ENCODE data around the gene HERC3.

The HERC3 gene

DNA sequence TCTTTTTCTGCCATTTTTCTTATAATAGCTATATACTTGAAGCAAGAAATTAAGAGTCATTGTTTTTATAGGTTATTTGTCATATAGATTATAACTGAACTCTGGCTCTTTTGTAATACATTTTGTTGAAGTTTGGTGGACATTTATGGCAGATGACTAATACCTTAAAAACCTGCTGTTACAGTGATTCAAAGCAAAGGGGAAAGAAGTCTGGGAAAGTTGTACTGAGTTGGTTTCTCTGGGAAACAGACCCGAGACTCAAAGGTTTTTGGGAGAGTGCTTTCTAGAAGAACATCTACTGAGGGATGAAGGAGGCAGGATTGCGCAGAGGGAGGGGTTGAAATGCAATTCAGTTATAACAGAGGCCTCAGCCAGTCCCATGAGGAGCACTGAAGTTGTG, 69.5 kb downstream of the HERC3 start:
- DNase-seq: no peak

DNA sequence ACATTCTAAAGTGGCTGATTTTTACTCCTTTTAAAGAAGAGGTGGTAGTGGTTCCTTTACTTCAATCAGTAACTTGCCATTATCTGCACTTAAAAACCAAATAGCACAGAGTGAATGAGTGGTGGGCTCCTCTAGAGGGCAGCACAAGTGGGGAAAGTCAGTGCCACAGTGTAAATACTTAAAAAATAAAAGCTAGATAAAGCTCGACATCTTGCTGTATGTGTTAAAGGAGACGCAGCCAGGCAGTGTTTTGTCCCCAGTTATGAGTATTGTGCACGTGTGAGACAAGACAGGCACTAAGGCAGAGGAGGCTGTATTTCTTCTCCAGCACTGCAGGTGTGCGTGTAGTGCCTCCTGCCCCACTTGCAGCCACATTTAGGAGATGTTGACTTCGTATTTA, 80.7 kb downstream of the HERC3 start:
- DNase-seq: no peak

DNA sequence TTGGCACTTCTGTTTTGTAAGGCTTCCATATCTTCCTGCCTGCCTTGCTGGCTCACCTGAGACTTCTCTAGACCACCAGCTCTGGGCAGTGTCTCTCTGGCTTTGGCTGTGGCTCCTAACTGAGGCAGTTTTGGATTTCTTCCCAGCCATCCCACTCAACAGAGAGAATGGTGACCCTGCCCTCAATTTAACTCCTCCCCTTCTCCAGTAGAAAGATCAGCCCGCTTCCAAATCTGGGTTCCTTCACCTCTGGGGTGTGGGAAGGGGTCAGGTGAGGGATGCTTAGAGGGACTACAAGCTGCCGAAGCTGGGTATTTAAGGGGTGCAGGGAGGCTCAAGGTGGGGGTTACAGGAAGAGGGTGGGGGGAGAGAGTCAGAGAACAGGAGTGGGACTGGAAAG, 81.6 kb downstream of the HERC3 start:
- DNase-seq: no peak

DNA sequence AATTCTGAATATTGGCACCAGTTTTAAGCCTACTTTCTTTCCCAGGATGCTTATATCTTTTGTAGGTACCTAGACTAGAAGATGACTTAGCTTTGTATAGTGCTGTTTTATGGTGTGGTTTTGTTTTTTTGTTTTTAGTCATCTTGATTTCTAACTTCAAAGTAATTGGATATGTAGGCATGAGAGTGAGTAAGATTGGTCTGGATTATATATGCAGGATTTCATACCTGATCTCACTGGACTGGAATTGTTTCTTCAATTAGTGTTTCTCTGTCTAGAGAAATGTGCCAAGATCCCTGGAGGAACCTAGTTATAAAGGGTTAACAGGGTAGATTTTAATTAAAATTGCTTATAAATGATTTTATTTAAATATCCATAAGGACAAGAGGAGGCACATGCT, 82.3 kb downstream of the HERC3 start:
- no peak for DNase-seq

DNA sequence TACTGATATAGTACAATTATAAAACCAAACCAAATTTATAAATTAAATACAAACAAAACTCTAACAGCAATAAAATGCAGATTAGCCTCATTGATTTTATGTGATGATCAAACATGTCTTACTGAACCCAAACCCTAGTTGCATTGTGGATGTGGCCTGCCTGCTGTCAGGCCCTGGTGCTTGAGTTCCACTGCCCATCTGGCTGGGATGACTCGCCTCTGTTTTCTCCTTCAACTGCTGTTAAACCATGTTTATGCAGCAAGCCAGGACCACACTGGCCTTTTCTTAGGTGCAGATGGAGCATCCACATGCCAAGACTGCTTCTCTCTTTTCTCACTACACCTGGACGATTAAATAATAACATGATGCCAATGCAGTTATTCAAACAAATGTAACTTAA, 82.7 kb downstream of the HERC3 start:
- no peak for DNase-seq

DNA sequence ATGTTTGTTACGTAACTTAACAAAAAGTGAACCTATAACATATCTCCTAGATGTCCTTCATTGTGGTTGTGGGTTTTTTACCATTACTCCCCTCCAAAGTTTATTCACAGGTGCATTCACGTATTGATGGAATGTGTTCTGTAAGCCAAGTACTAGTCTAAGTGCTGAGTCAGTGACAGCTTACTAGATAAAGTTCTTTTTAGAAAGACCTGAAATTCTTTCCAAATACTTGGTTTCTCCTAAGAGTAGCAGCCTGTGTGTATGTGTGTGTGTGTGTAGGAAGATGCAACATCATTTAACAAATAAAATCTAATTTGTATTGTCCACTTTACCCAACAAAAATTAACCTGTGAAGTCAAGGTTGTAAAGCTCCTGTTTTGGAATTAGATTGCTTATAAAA, 83.3 kb downstream of the HERC3 start:
- no peak for DNase-seq

DNA sequence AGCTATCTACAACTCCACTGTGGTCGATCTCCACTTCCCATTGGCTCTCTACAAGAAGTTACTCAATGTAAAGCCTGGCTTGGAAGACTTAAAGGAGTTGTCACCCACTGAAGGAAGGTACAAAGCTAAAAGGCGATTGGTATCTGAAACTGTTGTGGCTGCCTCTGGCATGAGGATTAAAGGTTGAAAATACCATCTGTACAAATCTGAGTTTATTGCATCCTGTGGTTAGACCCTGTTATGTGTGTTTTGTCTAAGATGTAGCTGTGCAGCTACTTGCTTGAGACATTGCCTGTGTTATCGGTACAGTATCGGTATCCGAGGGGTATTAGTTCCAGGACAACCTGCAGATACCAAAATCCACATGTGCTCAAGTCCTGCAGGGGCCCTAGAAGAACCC, 88.9 kb downstream of the HERC3 start:
- no peak for DNase-seq

DNA sequence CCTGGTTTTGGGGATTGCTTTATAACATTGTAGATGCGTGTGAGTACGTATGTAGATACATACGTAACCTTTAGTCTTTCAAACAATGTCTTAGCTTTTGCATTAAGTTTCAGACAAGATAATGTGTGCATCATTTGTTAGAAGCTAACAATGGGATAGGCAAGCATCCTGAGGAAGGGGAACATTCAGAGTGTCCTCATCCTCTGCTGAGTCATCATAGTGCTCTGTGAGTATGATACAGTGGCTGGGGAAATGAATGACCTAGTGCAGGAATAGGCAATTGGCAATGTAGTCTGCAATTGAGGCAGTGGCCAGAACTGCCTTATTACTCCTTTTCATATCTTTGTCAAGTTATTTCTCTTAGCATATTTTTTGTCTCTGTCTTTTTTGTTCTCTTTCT, 98.1 kb downstream of the HERC3 start:
- no peak for DNase-seq

DNA sequence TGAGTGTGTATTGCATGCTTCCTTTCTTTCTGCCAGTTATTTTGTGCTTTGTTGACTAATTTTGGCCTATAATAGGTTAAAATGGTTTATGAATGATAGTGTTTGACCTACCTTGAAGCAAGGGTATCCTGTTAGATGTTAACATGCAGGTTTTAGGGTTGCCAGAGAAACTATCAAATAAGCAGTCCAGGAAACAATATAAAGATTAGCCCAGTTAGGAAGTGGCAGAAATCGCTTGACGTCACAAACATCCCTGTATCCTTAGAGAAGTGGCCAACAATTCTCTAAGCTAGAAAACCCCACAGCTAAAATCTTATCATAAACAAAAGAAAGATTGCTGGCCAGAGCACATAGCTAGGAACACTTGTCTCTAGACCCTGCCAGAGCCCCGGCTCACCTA, 101.5 kb downstream of the HERC3 start:
- DNase-seq: no peak

DNA sequence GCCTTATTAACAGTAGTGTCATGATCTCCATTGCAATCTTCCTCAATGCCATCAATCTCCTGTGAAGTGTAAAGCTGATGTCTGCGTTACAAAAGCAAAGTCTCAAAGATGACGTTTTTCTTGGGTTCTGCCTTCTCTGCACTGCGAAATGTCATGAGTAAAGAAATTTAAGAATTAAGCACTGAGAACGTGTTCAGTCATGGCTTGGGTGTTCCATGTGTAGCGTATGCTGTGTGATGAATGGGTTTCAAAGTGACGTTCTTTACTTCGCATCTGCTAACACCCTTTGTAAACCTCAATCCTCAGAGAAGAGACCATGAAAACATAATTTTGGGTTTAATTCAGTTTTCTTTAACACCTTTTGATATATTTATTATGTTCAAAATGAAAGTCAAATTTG, 104.3 kb downstream of the HERC3 start:
- DNase-seq: no peak

DNA sequence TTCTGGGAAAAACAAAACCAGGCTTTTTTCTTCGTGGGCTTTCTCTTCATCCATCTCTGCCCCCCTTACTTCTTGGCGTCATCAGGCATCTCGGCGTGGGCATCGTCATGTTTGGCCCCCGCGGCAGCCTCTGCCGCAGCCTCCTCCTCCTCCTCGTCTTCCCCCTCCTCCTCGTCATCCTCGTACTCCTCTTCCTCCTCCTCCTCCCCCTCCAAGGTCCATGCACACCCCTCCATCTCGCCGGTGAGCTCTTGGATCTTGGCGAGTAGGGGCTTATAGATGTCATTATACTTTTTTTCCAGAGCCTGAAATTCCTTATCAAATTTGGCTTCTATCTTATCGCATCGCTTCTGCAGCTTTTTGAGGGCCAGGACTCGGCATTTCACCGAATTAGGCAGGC, 104.9 kb downstream of the HERC3 start:
- no peak for DNase-seq

DNA sequence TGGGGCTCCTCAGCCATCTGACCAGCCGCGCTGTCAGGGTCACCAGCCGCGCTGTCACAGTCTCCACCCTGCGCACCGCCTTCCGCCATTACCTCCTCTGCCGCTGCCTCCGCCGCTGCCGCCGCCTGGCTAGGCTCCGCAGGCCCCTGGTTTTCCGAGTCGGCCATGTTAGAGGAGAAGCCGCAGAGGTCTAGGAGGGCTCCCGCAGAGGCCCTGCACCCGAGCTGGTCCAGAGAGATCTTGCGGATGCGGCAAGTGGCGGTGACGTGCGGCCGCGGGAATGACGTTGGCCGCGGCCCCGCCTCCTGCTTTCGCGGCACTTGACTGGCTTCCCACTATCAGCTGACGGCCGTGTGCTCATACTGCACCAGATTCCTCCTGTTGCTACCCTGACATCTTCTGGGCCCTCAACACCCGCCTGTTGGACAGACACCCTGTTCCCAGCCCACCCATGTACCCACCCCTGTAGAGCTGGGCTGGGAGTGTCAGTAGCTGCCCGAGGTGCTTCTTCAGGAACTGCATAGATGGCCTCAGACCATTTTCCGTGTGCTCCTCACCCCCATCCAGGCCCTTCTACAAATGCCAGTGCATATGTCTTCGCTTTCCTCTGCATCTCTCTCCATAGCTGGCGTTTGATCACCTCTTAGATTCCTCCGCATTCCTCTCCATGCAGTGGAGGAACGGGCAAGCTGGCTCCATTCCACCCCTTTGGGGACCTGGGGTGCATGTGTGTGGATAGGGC, 105.5 kb downstream of the HERC3 start, which contains the start of gene NAP1L5:
Gene NAP1L5 (minus strand): TSS at position 242 of the 742 bp plus-strand sequence. CDS start 75 bp downstream, at position 167.
- peak; percentile 74 for DNase-seq

DNA sequence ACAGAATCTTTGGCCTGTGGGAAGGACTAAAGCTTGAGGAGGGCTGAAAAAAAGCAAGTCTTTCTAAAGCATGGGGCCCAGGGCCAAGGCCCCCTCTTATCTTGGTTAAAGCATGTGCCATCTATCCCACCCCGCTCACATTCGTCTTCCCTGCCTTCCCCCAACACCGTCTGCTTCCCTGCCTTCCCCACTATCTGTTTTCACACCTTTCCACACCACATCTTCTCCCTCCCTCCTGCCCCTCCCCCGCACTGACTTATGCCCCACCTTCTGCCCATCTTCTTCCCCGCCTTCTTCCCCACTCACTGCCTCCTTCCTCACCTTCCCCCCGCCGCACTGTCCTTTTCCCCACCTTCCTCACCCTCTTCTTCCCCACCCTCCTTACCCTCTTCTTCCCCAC, 106.2 kb downstream of the HERC3 start:
- DNase-seq: no peak

DNA sequence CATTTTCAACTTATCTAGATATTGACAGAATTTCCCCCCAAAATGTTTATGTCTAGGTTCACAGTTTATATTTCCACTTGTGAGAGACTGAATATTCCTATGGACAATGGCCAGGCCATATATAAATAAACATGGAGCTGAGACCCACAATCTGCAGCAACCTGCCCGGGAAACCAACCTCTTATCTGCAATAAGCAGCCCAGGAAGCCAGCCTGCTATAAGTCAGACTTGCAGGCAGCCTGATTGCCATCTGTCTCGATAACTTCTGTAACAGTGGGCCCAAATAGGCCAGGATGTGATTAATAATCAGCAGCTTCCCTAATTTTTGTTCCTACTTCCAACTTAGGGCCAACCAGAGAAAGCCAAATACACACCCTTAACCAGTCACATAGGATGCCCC, 110.5 kb downstream of the HERC3 start:
- no peak for DNase-seq

DNA sequence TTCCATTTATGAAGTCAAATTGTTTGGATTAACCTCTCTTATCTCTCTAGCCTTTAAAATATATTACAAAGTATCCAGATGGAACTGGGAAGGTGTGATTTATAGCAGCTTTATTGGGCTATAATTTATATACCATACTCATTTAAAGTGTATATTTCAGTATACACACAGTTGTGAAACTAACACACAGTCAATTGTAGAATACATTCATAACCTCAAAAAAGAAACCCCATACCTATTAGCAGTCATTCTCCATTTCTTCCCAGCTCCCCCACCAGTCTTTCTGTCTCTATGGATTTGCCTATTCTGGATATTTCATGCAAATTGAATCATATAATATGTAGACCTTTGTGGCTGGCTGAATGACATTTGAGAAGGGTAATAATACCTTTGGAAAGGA, 112.9 kb downstream of the HERC3 start:
- no peak for DNase-seq

DNA sequence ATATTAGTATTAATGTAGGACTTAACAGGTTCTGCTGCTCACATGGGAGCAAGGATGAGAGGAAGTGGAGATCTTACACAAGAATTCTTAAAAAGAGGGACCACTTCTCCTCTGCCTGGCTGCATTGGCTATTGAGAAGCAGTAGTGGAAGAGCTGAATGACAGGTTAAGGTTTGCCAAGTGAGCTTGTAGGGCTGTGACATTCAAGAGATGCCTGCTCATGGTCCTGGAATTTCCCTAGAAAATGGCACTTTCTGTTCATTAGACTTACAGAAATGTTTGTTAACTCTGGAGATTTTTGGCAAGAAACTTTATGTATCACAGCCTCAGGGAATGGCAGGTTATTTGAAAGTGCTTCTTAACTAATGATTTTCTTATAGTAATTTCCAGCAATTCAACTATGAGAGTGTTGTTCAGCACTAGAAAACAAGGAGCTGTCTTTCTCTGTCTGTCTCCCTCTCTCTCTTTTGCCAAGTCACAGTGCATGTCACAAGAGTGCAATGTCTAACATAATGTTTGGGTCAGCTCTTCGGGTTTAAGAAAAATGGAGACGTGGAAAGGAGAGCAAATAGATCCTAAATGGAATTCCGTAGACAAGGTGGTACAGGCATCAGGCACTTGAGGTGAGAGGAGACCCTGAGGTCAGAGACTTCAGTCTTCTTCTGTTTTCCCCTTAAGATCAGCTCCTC, 113.7 kb downstream of the HERC3 start:
- DNase-seq: no peak

DNA sequence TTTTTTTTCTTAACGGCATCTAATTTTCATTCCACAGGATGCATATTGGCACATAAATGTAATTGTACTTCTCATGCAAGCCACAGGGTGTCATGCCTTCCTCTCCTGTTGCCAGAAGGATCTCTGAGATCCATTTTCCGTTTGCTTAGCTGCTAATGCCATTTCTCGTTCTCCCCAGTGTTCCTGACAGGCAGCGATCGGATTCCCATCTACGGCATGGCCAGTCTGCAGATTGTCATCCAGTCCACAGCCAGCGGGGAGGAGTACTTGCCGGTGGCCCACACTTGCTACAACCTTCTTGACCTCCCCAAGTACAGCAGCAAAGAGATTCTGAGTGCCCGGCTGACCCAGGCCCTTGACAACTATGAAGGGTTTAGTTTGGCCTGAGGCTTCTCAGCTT, 114.3 kb downstream of the HERC3 start:
- no peak for DNase-seq

DNA sequence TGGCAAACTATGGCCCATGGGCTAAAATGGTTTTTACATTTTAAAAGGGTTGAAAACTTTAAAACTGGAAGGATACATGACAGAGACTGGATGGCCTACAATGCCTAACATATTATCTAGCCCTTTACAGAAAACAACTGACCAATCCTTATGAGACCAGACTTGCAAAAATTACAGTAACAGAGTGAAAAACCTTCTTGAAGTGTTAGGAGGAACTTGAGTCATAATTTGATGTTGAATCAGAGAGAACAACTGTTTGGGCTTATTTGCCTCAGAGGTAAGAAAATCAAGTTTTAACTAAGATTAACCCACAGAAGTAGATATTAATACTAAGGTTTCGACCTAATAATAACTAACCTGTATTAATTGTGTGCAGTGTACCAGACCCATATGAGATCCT, 117.7 kb downstream of the HERC3 start:
- DNase-seq: no peak

DNA sequence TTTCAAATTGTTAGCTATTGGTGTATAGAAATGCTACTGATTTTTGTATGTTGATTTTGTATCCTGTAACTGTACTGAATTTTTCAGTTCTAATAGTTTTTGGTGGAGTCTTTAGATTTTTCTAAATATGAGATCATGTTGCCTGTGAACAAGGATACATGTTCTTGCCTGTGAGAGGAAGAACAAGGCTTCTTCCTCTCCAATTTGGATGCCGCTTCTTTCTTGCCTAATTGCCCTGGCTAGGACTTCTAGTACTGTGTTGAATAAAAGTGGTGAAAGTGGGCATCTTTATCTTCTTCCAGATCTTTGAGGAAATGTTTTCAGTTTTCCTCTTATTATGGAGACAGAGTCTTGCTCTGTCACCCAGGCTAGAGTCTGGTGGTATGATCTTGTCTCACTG, 121.5 kb downstream of the HERC3 start:
- no peak for DNase-seq

DNA sequence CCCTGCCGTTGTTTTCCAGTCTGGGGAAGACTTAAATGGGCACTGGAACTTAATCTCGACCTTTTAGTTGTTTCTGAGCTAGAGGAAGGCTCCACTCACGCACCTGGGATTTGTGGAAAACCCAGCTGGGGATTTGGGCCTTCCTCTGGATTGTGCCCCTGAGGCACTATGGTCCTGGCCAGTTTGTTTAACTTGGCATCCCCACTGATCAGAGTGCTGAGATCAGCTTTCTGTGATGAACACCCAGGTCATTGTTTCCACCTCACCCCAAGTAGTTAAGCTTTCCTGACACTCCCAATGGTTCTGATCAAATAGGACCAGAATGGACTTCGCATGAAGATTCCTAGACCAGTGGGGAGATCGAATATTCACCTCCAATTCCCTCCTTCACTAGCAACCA, 125.8 kb downstream of the HERC3 start:
- no peak for DNase-seq

DNA sequence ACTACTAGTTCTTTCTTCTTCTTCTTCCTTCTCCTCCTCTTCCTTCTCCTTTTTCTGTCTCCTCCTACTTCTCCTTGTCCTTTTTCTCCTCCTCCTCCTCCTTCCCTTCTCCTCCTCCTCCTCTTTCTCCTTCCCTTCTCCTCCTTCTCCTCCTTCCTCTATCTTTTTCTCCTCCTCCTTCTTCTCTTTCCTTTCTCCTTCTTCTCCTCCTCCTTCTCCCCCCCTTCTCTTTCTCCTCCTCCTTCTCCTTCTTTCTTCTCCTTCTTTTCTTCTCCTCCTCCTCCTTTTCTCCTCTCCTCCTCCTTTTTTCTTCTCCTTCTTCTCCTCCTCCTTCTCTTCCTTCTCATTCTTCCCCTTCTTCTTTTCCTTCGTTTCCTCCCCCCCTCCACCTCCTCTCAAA, 127.1 kb downstream of the HERC3 start:
- DNase-seq: no peak

DNA sequence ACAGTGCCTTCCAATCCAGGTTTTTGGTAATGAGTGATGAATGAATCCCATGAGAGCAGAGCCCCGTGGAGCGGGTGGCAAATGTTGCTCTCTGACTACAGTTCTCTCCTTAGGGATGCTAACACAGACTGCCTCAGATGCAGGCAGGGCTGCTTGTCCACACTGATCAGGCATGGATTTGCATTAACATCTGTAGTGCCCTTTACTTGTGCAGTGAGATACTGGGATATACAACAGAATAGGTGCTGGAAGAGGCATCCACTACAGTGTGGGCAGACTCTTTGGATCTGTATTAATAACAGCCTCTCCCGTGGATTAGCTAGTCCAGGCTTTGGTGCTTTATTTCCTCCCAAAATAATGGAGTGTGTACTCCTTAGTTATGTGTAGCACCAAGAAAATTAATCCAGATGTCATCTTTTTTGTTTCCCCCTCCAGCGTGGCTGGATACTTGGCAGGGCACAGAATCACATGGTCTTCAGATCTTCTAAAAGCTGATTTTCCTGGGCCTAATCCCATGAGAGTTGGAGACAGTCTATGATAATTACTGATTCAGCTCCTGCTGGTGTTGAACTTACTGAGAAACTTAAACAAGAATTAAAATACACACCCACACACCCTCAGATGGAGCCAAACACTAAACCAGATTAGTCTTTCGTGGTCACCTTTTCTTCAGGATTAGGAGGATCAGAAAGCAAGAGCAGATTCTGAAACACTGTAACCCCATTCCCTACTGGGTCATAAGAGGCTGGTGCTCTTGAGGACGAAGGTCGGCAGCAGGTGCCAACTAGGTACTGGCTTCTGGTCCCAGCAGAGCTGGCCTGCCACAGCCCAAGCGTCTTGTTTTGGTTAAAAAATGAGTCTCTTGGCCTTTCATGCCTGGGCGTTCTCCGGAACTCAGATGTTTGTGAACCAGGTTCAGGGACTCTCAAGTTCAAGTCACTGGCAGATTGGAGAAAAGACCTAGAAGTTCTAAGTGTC, 128.5 kb downstream of the HERC3 start:
- no peak for DNase-seq

DNA sequence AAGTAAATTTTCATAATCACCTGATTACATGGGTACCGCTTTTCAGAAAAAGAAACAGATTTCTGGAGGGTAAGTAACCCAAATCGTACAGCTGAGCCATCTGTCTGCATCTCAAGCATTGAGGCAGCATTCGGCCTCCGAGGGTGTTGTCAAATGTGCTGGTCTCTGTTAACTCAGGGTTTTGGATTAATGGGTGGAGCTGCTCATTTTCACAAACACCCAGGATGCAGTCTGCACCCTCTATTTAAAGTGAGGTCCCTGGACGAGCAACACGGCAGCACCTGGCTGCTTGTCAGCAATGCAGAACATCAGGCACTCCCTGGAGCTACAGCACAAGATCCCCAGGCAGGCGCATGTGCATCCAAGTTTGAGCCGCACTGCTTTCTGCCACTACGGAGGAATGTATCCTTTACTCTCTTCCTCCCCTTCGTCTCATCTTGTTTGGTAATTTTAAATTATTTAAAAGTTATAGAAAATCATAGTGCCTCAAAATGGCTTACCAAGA, 130.0 kb downstream of the HERC3 start:
- DNase-seq: no peak
